ENCODE results near the gene TBRG4. TPM values are rescaled to one million over a fixed set of nuclear protein-coding genes. Genes with fewer than 3 reads are reported as not detected.

Gene TBRG4
- polyA plus RNA-seq, 3 donors, result 32.7 to 42.2 (median 38.4) TPM

DNA sequence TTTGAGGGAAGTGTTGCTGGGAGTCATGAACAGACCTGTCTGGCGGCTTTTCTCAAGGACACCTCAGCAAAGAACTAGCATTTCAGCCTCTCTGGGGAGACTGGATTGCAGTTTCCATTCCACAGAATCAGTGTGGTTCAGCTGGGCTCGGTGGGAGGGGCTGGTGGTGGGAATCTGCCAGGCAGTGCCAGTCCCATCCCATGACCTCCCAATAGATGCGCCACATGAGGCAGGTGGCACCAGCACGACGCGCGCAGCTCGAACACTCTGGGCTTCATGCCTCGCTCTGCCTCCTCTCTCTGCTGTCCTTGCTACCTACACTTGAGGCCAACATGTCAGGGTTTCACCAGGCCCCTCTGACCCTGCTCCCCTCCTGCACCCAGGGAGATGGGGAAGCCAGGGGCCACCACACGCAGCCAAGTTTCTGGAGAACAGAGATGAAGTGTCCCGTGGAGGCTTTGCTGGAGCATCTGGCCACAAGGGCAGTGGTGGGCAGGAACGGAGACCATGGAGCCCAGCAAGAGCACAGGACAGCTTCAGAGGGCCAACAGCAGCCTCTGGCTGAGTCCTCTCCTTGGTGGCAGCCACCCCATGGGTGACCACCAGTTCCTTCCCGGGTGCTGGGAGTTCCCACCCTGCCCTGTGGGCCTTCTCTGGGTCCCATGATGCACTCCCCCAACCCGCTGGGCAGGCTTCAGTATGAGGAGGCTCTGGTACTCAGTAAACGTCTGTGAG is 25.0 kb downstream of the TBRG4 start:
- Histone ChIP-seq H3K36me3 (replicated peaks in 1 of 2; ENCODE audit: control insufficient read depth in 1 of 2, insufficient read depth in 2 of 2, low read length in 2 of 2) (no peaks in the 10 kb centered on the region), H4K20me1 (ENCODE audit: insufficient read depth, low read length) (no peaks in the 10 kb centered on the region), H3K4me2 (replicated peaks; ENCODE audit: extremely low read depth, low read length, poor library complexity, severe bottlenecking) (no peak overlapping the region), H3K4me3 (replicated peaks in 1 of 3; ENCODE audit: low read depth in 2 of 3, low read length in 3 of 3) (no peak overlapping the region), H3K79me2 (ENCODE audit: insufficient read depth, low read length) (no peaks in the 10 kb centered on the region), H2AFZ (ENCODE audit: insufficient read depth, low read depth, low read length, poor library complexity, severe bottlenecking) (no peak overlapping the region), H3K9me3 (replicated peaks in 1 of 2; ENCODE audit: control insufficient read depth in 1 of 2, insufficient read depth in 1 of 2, low read length in 2 of 2) (peaks cover 0 to 7% of the 10 kb centered on the region in 2 donors), H3K27ac (ENCODE audit: low read depth in 1 of 2, low read length in 2 of 2) (no peak overlapping the region), H3K27me3 (ENCODE audit: control insufficient read depth in 2 of 2, insufficient read depth in 2 of 2, low read length in 2 of 2) (peaks cover 5 to 34% of the 10 kb centered on the region in 2 donors), H3K4me1 (ENCODE audit: control insufficient read depth in 1 of 2, insufficient read depth in 2 of 2, low read length in 2 of 2) (peaks cover 6 to 12% of the 10 kb centered on the region in 2 donors), H3K9ac (ENCODE audit: insufficient read depth, low read length, poor library complexity, severe bottlenecking) (no peak overlapping the region)
- Mint-ChIP-seq H3K36me3 (peaks cover 3 to 5% of the 10 kb centered on the region in 2 donors), H3K4me3 (no peak overlapping the region), H3K9me3 (peaks cover 0 to 7% (median 0%) of the 10 kb centered on the region in 7 donors), H3K4me1 (peaks cover 9% of the 10 kb centered on the region), H3K27me3 (ENCODE audit: low read depth in 3 of 3) (peaks cover 27 to 48% (median 36%) of the 10 kb centered on the region in 3 donors), H3K27ac (peak overlapping the region in 1 of 7 donors; percentile 16)
- WGBS (ENCODE audit: insufficient coverage), result 84% methylated on average over 12 of the region's 15 CpGs
- TF ChIP-seq, protein P1, sequence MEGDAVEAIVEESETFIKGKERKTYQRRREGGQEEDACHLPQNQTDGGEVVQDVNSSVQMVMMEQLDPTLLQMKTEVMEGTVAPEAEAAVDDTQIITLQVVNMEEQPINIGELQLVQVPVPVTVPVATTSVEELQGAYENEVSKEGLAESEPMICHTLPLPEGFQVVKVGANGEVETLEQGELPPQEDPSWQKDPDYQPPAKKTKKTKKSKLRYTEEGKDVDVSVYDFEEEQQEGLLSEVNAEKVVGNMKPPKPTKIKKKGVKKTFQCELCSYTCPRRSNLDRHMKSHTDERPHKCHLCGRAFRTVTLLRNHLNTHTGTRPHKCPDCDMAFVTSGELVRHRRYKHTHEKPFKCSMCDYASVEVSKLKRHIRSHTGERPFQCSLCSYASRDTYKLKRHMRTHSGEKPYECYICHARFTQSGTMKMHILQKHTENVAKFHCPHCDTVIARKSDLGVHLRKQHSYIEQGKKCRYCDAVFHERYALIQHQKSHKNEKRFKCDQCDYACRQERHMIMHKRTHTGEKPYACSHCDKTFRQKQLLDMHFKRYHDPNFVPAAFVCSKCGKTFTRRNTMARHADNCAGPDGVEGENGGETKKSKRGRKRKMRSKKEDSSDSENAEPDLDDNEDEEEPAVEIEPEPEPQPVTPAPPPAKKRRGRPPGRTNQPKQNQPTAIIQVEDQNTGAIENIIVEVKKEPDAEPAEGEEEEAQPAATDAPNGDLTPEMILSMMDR (IDR thresholded peaks at IDR 0.05), result no peak
- no peak for DNase-seq
- intact Hi-C loops (cut with micrococcal nuclease), result no loop called here

DNA sequence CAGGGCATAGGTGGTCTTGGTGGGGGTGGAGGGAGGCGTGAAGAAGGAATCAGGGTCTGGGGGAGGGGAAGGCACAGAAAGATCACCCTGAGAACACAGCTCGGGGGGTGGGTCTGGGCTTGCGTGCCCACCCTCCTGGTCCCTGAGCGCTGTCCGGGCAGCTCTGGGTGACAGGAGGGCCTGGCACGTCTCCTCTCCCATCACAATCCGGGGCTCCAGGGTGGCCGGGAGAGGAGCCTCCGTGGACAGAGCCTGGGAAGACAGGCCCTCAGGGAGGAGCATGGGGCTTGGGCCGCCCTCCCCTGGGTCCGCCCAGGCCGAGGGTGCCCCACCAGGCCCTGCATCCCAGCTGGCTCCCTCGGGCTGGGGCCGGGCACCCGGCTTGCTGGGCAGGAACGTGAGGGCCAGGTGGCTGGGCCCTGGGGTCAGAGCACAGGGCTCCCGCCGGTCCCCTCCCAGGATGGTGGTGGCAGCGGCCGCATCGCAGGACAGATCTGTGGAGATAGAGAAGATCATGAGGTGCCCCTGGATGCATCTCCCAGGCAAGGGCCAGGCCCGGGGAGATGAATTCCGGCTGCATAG is 25.8 kb downstream of the TBRG4 start:
- Histone ChIP-seq H3K4me1 (ENCODE audit: control insufficient read depth in 1 of 2, insufficient read depth in 2 of 2, low read length in 2 of 2) (peaks cover 6 to 12% of the 10 kb centered on the region in 2 donors), H3K36me3 (replicated peaks in 1 of 2; ENCODE audit: control insufficient read depth in 1 of 2, insufficient read depth in 2 of 2, low read length in 2 of 2) (no peaks in the 10 kb centered on the region), H3K4me3 (replicated peaks in 1 of 3; ENCODE audit: low read depth in 2 of 3, low read length in 3 of 3) (no peak overlapping the region), H3K9ac (ENCODE audit: insufficient read depth, low read length, poor library complexity, severe bottlenecking) (no peak overlapping the region), H3K79me2 (ENCODE audit: insufficient read depth, low read length) (no peaks in the 10 kb centered on the region), H3K4me2 (replicated peaks; ENCODE audit: extremely low read depth, low read length, poor library complexity, severe bottlenecking) (no peak overlapping the region), H3K9me3 (replicated peaks in 1 of 2; ENCODE audit: control insufficient read depth in 1 of 2, insufficient read depth in 1 of 2, low read length in 2 of 2) (peaks cover 0 to 7% of the 10 kb centered on the region in 2 donors), H4K20me1 (ENCODE audit: insufficient read depth, low read length) (no peaks in the 10 kb centered on the region), H3K27me3 (ENCODE audit: control insufficient read depth in 2 of 2, insufficient read depth in 2 of 2, low read length in 2 of 2) (peaks cover 5 to 34% of the 10 kb centered on the region in 2 donors), H2AFZ (ENCODE audit: insufficient read depth, low read depth, low read length, poor library complexity, severe bottlenecking) (no peak overlapping the region), H3K27ac (ENCODE audit: low read depth in 1 of 2, low read length in 2 of 2) (no peak overlapping the region)
- Mint-ChIP-seq H3K4me1 (peaks cover 9% of the 10 kb centered on the region), H3K36me3 (peaks cover 3 to 5% of the 10 kb centered on the region in 2 donors), H3K4me3 (no peak overlapping the region), H3K9me3 (peaks cover 0 to 7% (median 0%) of the 10 kb centered on the region in 7 donors), H3K27ac (no peak overlapping the region), H3K27me3 (ENCODE audit: low read depth in 3 of 3) (peaks cover 27 to 43% (median 32%) of the 10 kb centered on the region in 3 donors)
- intact Hi-C loops (cut with micrococcal nuclease), result no loop called here
- no peak for DNase-seq
- 90% methylated on average over 21 of the region's 23 CpGs for WGBS (ENCODE audit: insufficient coverage)
- TF ChIP-seq, protein P1 (IDR thresholded peaks at IDR 0.05), result no peak
